Heart right ventricle (tissue), 16 donors: ENCODE measurements around the gene HPS1. TPM values are rescaled to one million over a fixed set of nuclear protein-coding genes. Genes with fewer than 3 reads are reported as not detected.

ENCODE experiments used
- ATAC-seq, 8 donors: fragments of 200-7000 bp; cut with Tn5 transposase; one replicate each; pipeline ENCODE4 v1.9.1; 2020; ENCODE audit warnings: mild to moderate bottlenecking in 8 of 8, moderate library complexity in 8 of 8, moderate number of reproducible peaks in 1 of 8
- DNase-seq, 2 donors: peaks; one replicate each; pipeline ENCODE4 v3.0.0-alpha.2; 2020
- H3K27ac ChIP-seq, 10 donors: fragments of 200-600 bp; sonication (generic) in 2 of 10; one replicate each; pipeline versions ENCODE4 v1.5.0 to v1.8.0; 2020 to 2022; ENCODE audit warnings: mild to moderate bottlenecking in 3 of 10
- H3K27me3 ChIP-seq, 7 donors: fragments of 200-600 bp; one replicate each; pipeline ENCODE4 v1.8.0; 2021 to 2022; ENCODE audit warnings: mild to moderate bottlenecking in 2 of 7
- H3K36me3 ChIP-seq, 9 donors: fragments of 200-600 bp; sonication (generic) in 1 of 9; one replicate each; pipeline versions ENCODE4 v1.5.0 to v1.8.0; 2020 to 2022; ENCODE audit warnings: mild to moderate bottlenecking in 2 of 9
- H3K4me1 ChIP-seq, 9 donors: fragments of 200-600 bp; sonication (generic) in 1 of 9; one replicate each; pipeline versions ENCODE4 v1.5.0 to v1.8.0; 2020 to 2022; ENCODE audit warnings: mild to moderate bottlenecking in 4 of 9
- H3K4me3 ChIP-seq, 10 donors: fragments of 200-600 bp; sonication (generic) in 2 of 10; one replicate each; pipeline versions ENCODE4 v1.5.0 to v1.8.0; 2020 to 2022; ENCODE audit warnings: mild to moderate bottlenecking in 7 of 10, moderate library complexity in 2 of 10
- H3K9me3 ChIP-seq, 11 donors: fragments of 200-600 bp in 10 of 11; sonication (generic) in 2 of 11; one replicate each; pipeline versions ENCODE4 v1.5.0 to v1.8.0; 2013 to 2022; ENCODE audit warnings: mild to moderate bottlenecking in 2 of 11, control low read depth in 1 of 11, moderate library complexity in 1 of 11
- CTCF ChIP-seq, 9 donors: fragments of 200-600 bp; sonication (generic) in 2 of 9; IDR thresholded peaks; one replicate each; pipeline versions ENCODE4 v1.5.0 to v1.8.0; 2021 to 2022; ENCODE audit warnings: antibody characterized with exemption in 9 of 9, mild to moderate bottlenecking in 5 of 9, moderate library complexity in 1 of 9
- WGBS, 2 donors: extraction: QIAGEN DNeasy Blood & Tissue Kit; methylation state at CpG; one replicate each; pipeline ENCODE4 v1.1.7; 2013; ENCODE audit warnings: inconsistent platforms in 1 of 2; 5-methylcytosine and 5-hydroxymethylcytosine counted together
- intact Hi-C, 10 donors: fragments of 100-400 bp; cut with DNase I; formaldehyde crosslinking; loops; one replicate each; pipeline versions ENCODE4 v1.11.1 to v1.14.2; 2022
- polyA plus RNA-seq, 2 donors: library from polyadenylated mRNA; stranded (reverse); fragments of 200-250 nt; gene quantifications; one replicate each; pipeline ENCODE4 v1.2.3, GENCODE V29; 2013
- total RNA-seq, 10 donors: library from RNA; stranded (reverse); fragmentation: NEBNext Ultra II Directional in 3 of 10; extraction: Animal tissue kit (Norgen Biotek cat#: 25700) in 3 of 10; gene quantifications; one replicate each; pipeline versions ENCODE4 v1.2.1 to v1.2.4, GENCODE V29; 2021 to 2023
- donor health status: Arrhythmogenic right ventricular cardiomyopathy.
- donor health status: ischemic (EF 13 %, LVEDD 7.1; RV severe dilation, severe dysfunction).
- donor health status: healthy with polysubstance abuse.
- donor health status: DM: no; HTN: yes; CAD: no.
- donor health status: DM: no; HTN: no; CAD: no.
- donor health status: ischemic (EF 25% LVEDD 6.9; RV normal size, moderate dysfunction).
- donor health status: ischemic (EF 25% LVEDD 5.7; RV mildly dilated, moderate dysfunction).
- donor health status: healthy.
- donor health status: DM: yes; HTN: yes; CAD: no.
- donor health status: Ischemic cardiomyopathy.
- donor health status: ischemic (EF 35%, LVEDD 5.7; RV mildly dilated, moderate dysfunction).
- donor health status: nonischemic (EF 11% LVEDD 7.7; RV severe dilation, severe dysfunction).
- donor health status: DM: yes; HTN: yes; CAD: no.
- donor health status: PGD.
- donor health status: ischemic (EF 29% LVEDD 5.4; RV normal size, mild dysfunction).
- donor health status: nonischemic (EF 23%, LVEDD 6.1; RV moderate dilation, normal function).

HPS1 gene
- total and polyA plus RNA-seq, 12 donors: 21.2 to 54.3 (median 33.4) TPM

DNA sequence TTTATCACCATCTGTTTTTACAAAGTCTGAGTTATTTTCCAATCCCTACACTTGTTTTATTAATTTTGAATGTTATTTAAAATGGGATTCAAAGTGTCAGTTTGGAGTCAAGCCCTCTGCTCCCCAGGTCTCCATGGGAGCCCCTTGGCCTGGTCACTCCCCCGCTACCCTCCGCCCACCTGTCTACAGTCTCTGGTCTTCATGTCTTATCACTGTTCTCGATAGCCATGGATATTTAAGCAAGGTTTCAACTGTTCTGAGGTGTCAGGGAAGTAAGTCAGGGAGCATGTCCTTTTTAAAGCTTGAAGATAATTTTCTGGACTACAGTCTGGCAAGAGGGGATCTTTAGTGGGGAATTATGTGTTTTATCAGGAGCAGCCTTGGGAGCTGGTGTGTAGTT lies 19.1 kb upstream of the HPS1 start:
- no peak overlapping the region for H3K4me3 ChIP-seq
- peak overlapping the region in 4 of 10 donors; percentile 2 to 48 (median 41) for H3K27ac ChIP-seq
- DNase-seq: no peak
- peaks cover 0 to 15% (median 0%) of the 10 kb centered on the region in 7 donors for H3K27me3 ChIP-seq
- intact Hi-C loops: loop anchor here (2.0 to 10.0 kb wide), 7 partner anchors 196 to 969 kb away; partner anchors contain the start of gene GOT1 (in 1 of the 10)
- peak in 3 of 8 donors; percentile 20 to 56 (median 25) for ATAC-seq
- peaks cover 0 to 41% (median 13%) of the 10 kb centered on the region in 9 donors for H3K4me1 ChIP-seq
- TF ChIP-seq CTCF (IDR thresholded peaks at IDR 0.05): no peak
- 46 to 66% methylated on average over 3 of the region's 3 CpGs for WGBS, 2 donors
- H3K9me3 ChIP-seq: no peaks in the 10 kb centered on the region
- H3K36me3 ChIP-seq: no peaks in the 10 kb centered on the region

- TF ChIP-seq CTCF (IDR thresholded peaks at IDR 0.05): no peak
- Histone ChIP-seq H3K4me3 (no peak overlapping the region), H3K27me3 (peaks cover 0 to 15% (median 0%) of the 10 kb centered on the region in 7 donors), H3K4me1 (peaks cover 0 to 53% (median 26%) of the 10 kb centered on the region in 9 donors), H3K9me3 (no peaks in the 10 kb centered on the region), H3K27ac (peak overlapping the region in 1 of 10 donors; percentile 21), H3K36me3 (no peaks in the 10 kb centered on the region)
- ATAC-seq (no peak), DNase-seq (no peak)
- intact Hi-C loops: loop anchor here in 4 of 10 donors (10.0 kb wide), 3 partner anchors 201 to 971 kb away; partner anchors contain the start of gene GOT1 (in 1 of the 4)
- 75 to 77% methylated on average over 8 of the region's 8 CpGs for WGBS, 2 donors
Measured at GRCh38 chr10:98463976-98464754, 17.4 kb upstream of the HPS1 start.

DNA sequence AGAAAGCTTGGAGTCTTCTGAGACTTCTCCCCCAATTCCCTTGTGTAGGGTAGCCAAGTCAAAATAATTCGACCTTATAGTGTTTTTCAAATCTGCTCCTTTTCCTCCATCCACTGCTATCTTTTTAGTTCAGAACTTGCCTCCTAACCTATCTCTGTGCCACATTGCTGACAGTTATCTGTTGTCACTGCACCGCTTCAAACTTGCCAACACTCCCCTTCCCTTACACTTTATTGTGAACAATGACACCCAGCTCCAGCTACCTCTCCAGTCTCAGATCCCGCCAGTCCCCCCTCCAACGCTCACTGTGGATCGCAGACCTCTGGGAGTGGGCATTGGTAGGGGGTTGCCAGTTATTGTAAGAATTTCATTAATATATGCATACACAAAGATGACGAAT lies 16.3 kb upstream of the HPS1 start:
- no peaks in the 10 kb centered on the region for H3K9me3 ChIP-seq
- DNase-seq (no peak), ATAC-seq (no peak)
- TF ChIP-seq CTCF (IDR thresholded peaks at IDR 0.05): no peak
- no peak overlapping the region for H3K4me3 ChIP-seq
- WGBS, 2 donors: 68 to 74% methylated on average over 6 of the region's 6 CpGs
- H3K4me1 ChIP-seq: peaks cover 0 to 42% (median 22%) of the 10 kb centered on the region in 9 donors
- H3K27me3 ChIP-seq: peaks cover 0 to 8% (median 0%) of the 10 kb centered on the region in 7 donors
- H3K36me3 ChIP-seq: no peaks in the 10 kb centered on the region
- intact Hi-C loops: loop anchor here in 4 of 10 donors (10.0 kb wide), 3 partner anchors 202 to 972 kb away; partner anchors contain the start of gene GOT1 (in 1 of the 4)
- peak overlapping the region in 2 of 10 donors; percentile 14 to 38 for H3K27ac ChIP-seq

- ATAC-seq (no peak), DNase-seq (no peak)
- H3K9me3 ChIP-seq: no peaks in the 10 kb centered on the region
- intact Hi-C loops: loop anchor here in 4 of 10 donors (10.0 kb wide), 3 partner anchors 203 to 973 kb away; partner anchors contain the start of gene GOT1 (in 1 of the 4)
- 77% methylated on average over 3 of the region's 3 CpGs for WGBS, 2 donors
- no peaks in the 10 kb centered on the region for H3K36me3 ChIP-seq
- no peak for TF ChIP-seq CTCF (IDR thresholded peaks at IDR 0.05)
- H3K4me1 ChIP-seq: peaks cover 0 to 31% (median 13%) of the 10 kb centered on the region in 9 donors
- H3K27ac ChIP-seq: peak overlapping the region in 9 of 10 donors; percentile 52 to 82 (median 72)
- no peak overlapping the region for H3K4me3 ChIP-seq
- peaks cover 0 to 15% (median 5%) of the 10 kb centered on the region in 7 donors for H3K27me3 ChIP-seq
Measured at GRCh38 chr10:98461500-98461842, 14.7 kb upstream of the HPS1 start.
